HS-27A (cell line): Measurements from ENCODE around the gene ALOX5.
"Not testable (repeated sequence)": the region's sequence is repeated elsewhere in the genome, so short reads cannot be mapped to it uniquely, and the experiment has no call there.

Experiments used
- DNase-seq: peaks from one replicate; pipeline ENCODE4 v3.0.0-alpha.2; 2012; ENCODE audit warnings: low read depth, missing footprints

ALOX5 gene

GRCh38 chr10:45468079-45468478 lies 94.1 kb downstream of the ALOX5 start:
- DNase-seq: no peak

GRCh38 chr10:45470098-45471012 lies 96.3 kb downstream of the ALOX5 start:
- no peak for DNase-seq

DNA sequence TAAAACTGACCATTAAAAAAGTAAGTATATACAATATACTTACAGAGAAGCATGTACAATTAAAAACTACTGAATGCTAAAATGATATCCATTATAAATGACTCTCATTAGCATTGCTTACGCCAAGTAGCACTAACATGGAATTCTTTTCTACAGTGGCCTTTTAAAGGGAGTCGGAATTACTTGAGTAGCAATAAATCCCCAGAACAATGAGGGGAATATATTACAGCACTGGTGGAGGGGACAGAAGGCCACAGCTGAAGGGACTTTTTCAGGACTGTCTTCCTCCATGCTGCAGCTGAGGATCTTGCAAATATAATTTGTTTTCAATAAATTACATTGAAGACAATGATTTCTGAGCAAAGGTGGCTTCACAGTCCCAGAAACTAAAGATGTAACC lies 97.0 kb downstream of the ALOX5 start:
- no peak for DNase-seq

- DNase-seq: no peak
Measured at GRCh38 chr10:45471531-45472310, 97.7 kb downstream of the ALOX5 start.

GRCh38 chr10:45473126-45473525 lies 99.1 kb downstream of the ALOX5 start:
- no peak for DNase-seq

- DNase-seq: no peak
Measured at GRCh38 chr10:45476559-45476958, 102.5 kb downstream of the ALOX5 start.

GRCh38 chr10:45480294-45480693 lies 106.3 kb downstream of the ALOX5 start:
- DNase-seq: no peak

DNA sequence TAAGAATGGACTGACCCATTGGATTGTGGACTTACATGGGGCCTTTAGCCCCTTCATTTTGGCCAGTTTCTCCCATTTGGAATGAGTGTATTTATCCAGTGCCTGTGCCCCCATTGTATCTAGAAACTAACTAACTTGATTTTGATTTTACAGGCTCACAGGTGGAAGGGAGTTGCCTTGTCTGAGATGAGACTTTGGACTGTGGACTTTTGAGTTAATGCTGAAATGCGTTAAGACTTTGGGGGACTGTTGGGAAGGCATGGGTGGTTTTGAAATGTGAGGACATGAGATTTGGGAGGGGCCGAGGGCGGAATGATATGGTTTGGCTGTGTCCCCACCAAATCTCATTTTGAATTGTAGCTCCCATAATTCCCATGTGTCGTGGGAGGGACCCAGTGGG lies 107.1 kb downstream of the ALOX5 start:
- DNase-seq: not testable (repeated sequence)

DNA sequence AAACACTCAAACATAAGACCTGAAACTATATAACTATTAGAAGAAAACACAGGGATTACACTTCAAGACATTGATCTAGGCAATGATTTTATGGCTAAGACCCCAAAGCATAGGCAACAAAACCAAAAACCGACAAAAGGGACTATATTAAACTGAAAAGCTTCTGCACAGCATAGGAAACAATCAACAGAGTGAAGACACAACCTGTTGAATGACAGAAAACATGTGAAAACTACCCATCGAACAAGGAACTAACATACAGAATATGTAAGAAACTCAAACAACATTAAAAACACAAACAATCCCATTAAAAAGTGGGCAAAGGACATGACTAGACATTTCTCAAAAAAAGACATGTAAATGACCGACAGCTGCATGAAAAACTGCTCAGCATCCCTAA lies 109.0 kb downstream of the ALOX5 start:
- DNase-seq: no peak

GRCh38 chr10:45487735-45488134 lies 113.7 kb downstream of the ALOX5 start:
- no peak for DNase-seq

DNA sequence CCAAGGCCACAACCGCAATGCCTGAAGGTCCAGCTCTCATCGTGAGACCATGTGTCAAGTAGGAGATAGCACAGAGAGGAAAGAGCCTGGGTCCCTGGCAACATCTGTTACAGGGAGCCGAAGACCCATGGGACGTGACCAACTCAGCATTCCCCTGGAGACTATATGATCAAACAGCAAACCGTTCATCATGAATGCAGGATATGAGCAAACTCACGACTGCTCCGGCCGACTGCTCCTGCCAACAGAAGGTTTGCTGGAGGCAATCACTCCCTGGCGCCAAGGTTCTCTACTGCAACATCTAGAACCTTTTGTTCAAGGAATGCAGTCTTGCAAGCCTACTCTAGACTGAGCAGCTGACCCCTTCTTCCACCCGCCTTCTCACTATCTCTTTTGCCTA lies 114.3 kb downstream of the ALOX5 start:
- no peak for DNase-seq

DNA sequence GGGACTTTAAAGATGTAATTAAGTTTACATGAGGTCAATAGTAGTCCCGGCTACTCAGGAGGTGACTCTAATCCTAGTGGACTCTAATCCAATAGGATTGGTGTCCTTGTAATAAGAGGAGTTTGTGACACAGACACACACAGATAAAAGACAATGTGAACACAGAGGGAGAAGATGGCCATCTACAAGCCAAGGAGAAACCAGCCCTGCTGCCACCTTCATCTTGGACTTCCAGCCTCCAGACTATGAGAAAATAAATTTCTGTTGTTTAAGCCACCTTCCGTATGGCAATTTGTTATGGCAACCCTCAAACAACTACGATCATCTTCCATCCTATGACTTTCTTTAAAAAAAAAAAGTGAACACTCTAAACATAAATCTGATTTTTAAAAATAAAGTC lies 116.3 kb downstream of the ALOX5 start:
- DNase-seq: no peak

GRCh38 chr10:45491061-45491460 lies 117.0 kb downstream of the ALOX5 start:
- no peak for DNase-seq
